Gastrocnemius medialis (tissue), 4 donors: Measurements from ENCODE around the gene NAA35.

ENCODE experiments used
- CTCF ChIP-seq, 5 experiments: fragments of 450-650 bp in 3 of 5; fragments of 200-600 bp in 2 of 5; sonication (generic) in 2 of 5; IDR thresholded peaks in 4 of 5; conservative IDR thresholded peaks in 1 of 5; 1 replicate in 4 of 5; 2 replicates in 1 of 5; pipeline ENCODE4 v1.5.1; 2016 to 2019; ENCODE audit warnings: antibody characterized with exemption in 5 of 5, mild to moderate bottlenecking in 3 of 5, moderate library complexity in 3 of 5
- POLR2A ChIP-seq, 2 donors: fragments of 450-650 bp; IDR thresholded peaks; one replicate each; pipeline ENCODE4 v1.6.1; 2017; ENCODE audit warnings: antibody characterized with exemption in 2 of 2, mild to moderate bottlenecking in 2 of 2, moderate library complexity in 2 of 2

- TF ChIP-seq CTCF (IDR thresholded peaks at IDR 0.05 in 4 of 5, conservative IDR thresholded peaks at IDR 0.05 in 1 of 5) (no peak), POLR2A (IDR thresholded peaks at IDR 0.05) (no peak)
Observed at GRCh38 chr9:85905957-85906356, 35.0 kb upstream of the NAA35 start.
